Measurements from ENCODE around the gene LRRC66.

LRRC66 gene

DNA sequence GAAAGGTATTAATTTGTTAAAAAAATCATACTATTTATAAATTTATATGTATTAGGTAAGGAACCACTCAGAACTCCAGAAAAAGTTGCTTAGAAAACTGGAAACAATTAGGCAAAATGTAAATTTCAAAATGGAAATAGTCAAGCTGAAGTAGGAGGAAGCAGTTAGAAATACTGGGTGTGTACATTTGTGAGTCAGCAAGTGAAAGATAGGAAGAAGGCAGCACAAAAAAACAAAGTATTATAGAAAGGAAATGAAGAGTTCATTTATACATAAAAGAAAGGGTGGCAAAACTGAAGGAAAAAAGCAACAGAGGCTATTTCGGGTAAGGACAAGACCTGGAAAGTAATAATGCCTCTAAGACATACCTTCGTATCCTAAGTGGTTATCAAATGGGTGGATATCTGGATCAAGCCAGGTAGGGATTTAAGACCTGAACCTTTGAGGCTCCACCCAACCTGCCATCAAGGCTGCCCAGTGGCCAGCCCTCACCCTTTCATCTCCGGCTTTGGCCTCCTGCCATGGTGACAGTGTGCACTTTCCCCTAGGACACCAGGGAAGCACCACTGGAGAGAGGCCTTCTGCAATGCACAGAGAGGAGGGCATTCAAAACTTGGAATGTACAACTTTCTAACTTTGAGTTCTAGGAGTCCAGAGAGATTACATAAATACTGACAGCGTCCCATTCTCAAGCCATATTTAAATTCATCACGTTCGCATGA is at the start of gene LRRC66:
TSS of gene LRRC66 (minus strand) at position 428 of the 722 bp plus-strand sequence. CDS start 2,750 bp downstream, outside the sequence.
- no peak for DNase-seq

DNA sequence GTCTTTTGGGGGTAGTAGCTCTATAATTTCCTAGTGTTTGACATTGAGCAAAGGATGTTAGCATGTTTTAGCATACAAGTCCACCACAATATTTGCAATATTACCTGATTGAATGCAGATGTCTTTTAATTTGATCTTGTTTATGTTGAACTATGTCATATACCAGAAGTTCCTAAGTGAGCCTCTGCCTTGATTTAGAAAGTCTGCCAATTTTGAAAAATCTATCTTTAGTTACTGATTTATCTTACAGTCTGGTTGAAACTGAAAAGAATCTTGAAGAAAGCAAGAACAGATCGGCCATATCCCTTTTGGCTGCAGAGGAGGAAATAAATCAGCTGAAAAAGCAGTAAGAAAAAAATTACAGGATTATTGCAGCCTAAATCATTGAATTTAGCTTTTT is 49.4 kb upstream of the LRRC66 start:
- DNase-seq = no peak

GRCh38 chr4:52059372-52059771 is 39.2 kb upstream of the LRRC66 start:
- no peak for DNase-seq

- no peak for DNase-seq
These were observed 38.1 kb upstream of the LRRC66 start for GRCh38 chr4:52058275-52058674.

DNA sequence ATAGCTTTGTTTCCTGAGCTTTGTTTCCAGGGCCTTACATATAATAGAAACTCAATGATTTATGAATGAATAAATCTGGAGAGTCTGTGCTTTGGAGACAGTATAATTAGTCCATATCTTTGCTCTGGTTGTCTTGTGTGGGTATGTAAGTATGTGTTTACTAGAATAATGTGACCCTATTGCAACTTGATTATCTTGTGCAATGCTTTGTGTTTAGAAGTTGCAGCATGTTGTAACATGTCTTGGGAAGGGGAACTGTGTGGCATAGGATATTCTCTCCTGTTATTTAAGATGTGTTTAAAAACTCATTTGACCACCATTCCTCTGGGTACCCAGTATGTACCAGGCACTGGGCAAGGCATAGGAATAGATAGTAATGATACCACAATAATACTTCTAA is 37.0 kb upstream of the LRRC66 start:
- DNase-seq = no peak

DNA sequence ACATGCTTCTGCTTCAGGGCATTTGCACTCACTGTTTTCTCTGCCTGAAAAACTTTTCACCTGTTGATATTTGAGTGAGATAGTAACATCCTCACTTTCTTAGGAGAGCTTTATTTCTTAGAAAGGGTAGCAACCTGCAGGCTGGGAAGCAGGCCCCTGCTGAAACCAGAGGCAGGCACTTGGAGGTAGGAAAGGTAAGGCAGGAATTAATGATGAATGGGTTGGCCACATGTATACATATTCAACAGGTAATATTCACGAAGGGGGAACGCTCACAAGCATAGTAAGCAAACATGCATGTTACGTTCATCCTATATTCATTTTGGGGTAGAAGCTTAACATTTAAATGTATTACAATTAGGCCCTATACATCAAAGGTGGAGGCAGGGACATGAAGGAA is 34.1 kb upstream of the LRRC66 start:
- no peak for DNase-seq

GRCh38 chr4:52052475-52052780 is 32.3 kb upstream of the LRRC66 start:
- DNase-seq = no peak

- DNase-seq = no peak
These were observed 31.7 kb upstream of the LRRC66 start for GRCh38 chr4:52051615-52052474.

DNA sequence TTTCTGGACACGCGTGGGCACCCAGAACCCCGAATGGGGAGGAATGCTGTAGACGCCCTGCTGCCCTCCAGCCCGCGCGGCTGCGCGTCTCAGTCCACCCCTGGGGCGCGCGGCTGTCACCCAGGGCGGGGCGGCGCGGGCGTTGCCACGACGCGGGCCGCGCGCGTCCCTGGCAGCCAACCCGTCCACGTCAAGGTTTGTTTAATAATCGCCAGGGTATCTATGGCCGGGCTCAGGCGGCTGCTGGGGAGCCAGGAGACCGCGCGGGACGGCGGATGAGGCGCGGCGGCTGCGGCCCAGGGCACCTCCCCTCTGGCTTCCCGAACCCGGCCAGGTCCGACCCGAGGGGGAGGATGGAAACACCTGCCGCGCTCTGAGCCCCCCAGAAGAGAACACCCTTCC is 31.1 kb upstream of the LRRC66 start, which contains the start of gene SPATA18:
TSS of gene SPATA18 (plus strand) at position 92 of the 402 bp plus-strand sequence. CDS start 401 bp downstream, outside the sequence.
- no peak for DNase-seq

- DNase-seq = no peak
These were observed 29.1 kb upstream of the LRRC66 start for GRCh38 chr4:52049266-52049665.

DNA sequence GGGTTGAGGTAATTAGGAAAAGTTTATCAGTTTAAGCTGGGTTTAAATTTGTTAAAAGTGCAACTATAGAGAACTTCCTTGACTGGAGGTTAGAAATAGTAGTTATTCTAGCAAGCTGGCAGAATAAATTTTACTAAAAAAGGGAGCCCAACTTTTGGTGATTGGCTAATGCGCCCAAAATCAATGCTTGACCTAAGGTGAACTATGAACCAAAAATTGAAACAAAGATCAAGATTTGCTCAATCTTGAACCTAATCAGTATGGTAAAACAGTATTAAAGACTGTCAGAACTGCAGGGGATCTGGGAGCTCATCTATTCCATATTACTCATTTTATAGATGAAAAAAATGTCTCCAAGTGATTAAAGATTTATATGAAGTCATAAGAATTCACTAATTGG is 24.9 kb upstream of the LRRC66 start:
- no peak for DNase-seq

- no peak for DNase-seq
These were observed 18.1 kb upstream of the LRRC66 start, which contains the start of gene SGCB for GRCh38 chr4:52038103-52038912. TSS of gene SGCB (minus strand) at chr4:52038299. CDS start at chr4:52038259, 40 bp downstream.

DNA sequence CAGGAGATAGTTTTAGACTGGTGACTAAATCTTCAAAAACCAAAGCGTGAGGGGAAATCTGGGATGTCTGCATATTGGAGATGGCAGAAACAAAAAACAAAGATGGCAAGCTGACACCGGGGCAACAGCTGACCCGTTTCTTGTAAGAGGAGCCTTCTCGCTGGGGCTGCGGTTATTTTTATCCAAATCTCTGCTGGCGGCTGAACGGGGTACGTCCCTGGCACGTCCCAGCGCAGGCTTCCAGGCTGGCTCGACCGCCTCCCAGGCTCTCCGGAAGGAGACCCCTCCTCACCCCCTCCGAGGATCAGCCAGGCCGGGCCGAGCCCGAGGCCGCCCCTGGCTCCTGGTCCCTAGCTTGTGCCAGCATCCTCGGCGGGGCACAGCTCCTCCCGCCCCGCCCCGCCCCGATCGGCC is 17.5 kb upstream of the LRRC66 start:
- no peak for DNase-seq

DNA sequence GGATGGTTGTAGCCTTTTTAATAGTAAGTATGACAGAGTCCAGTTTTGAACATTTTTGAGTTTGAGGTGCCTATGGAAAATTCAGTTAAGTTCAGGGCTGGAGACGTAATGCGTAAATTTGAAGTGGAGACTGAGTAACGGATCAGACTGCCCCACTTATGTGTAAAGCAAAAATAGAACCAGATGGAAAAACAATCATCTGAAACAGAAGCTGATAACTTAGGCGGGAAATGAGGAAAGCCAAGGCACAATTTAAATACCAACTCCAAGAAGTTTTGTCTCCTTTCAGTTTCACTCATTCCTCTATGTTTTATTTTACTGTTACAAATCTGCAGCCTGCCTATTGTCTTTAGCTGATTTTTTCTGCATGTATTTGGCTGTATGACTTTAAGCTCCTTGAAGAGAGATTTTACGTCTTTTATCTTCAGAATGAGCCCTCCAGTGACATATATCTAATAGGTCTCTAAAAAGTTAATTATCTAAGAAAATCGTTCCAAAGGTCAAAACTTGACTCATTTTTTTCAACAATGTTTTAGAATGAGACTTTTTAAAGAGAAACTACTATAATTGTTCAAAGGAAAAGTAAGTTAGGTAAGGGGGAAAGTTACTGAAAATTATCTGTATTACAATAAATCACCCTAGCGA is 16.8 kb upstream of the LRRC66 start:
- DNase-seq = no peak

DNA sequence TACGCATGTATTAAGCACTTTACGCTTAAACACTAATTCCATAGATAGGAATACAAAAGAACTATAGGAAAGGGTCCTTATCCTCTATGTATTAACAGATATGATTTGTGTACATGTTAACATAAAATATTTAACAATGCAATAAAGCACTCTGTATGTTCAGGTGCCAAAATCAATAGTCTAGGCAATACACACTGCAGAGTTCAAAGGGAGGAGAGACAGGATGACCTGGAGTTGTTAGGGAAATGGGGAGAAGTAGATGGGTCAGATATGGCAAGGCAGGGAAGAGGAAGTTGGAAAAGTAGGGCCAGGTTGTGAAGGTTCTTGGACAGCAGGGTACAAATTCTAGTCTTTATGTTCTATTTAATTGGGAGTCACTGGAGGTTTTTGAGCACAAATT is 15.0 kb upstream of the LRRC66 start:
- no peak for DNase-seq

DNA sequence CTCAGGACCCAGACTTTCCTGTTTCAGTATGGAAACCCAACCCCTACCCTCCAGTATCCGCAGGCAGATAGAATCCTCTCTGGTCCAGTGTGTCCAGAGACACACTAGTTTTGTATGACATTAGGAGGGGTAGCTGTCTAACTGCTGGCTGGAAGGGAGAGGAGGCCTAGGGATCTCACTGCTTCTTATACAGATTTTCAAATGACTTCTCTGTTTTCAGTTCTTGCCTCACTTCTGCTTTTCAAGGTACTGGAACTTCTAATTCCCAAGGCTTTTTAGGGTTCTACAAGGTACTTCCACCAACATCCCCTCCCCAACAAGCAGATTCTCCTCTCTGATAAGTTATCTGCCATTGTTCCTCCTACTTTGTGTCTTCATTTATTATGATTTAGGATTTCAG is 11.8 kb upstream of the LRRC66 start:
- DNase-seq = no peak

DNA sequence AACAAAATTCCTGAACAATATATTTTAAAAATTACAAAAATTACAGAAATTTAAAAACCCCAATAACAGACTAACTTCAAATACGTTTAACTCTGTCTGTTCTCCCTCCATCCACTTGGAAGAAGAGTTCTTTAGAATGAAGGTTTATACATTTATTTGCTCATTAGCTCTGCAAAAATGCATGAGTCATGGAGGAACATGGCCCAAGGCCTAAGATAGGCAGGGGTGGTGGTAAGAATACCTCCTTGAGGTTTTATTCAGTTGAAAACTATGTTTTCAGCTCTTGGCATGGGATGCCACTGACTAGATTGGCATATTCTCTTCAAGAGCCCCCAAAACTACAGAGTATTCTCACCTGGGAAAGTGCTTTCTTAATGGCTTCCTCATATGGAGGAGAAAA is 8.8 kb upstream of the LRRC66 start:
- no peak for DNase-seq

DNA sequence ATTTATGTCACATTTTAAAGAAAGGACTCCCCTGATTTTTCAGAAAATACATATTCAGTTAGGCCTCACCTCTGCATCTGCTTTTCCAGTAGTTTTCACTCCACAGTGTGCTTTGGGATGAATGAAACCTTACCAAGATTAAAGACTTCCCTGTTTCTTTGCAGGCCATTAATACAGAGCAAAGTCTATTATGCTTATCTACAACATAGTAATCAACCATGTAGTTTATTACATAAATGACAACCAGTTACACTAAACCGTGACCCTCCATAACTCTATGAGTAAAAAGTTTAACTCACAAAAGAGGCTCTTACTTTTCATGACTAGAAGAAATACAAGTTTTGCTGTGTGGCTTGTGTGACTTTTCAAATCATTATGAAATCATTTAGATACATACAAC is 2.3 kb downstream of the LRRC66 start:
- DNase-seq = no peak

GRCh38 chr4:52016981-52017380 is 3.2 kb downstream of the LRRC66 start:
- no peak for DNase-seq

GRCh38 chr4:52015366-52015765 is 4.8 kb downstream of the LRRC66 start:
- no peak for DNase-seq

GRCh38 chr4:52014903-52015302 is 5.3 kb downstream of the LRRC66 start:
- DNase-seq = no peak

GRCh38 chr4:52012651-52013050 is 7.5 kb downstream of the LRRC66 start:
- no peak for DNase-seq

GRCh38 chr4:52010986-52011385 is 9.2 kb downstream of the LRRC66 start:
- DNase-seq = no peak

Measured in GDM1 (cell line).